ENCODE results near the gene SLITRK1. TPM values are rescaled to one million over a fixed set of nuclear protein-coding genes. Genes with fewer than 3 reads are reported as not detected.

Gene SLITRK1
- total RNA-seq, 1 donor from 2014 or later: not detected

DNA sequence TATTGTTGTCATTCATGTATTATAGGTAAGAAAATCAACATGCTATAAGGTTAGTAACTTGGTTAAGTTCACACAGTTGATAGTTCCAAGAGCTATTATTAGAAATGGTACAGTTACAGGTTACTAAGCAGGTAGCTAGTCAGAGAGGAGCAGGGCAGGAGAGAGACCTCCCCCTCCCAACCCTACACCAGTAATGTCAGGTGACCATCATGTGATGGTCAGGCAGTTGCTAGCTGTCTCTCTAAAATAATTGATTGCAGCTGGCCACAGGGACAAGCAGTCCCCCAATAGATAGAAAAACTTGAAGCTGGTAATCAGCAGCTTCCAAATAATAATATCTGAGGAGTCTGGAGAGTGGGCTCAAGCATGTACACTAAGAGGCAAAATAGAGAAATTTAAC lies 14.6 kb downstream of the SLITRK1 start:
- DNase-seq (ENCODE audit: extremely low read depth, low read depth, low spot score): no peak

DNA sequence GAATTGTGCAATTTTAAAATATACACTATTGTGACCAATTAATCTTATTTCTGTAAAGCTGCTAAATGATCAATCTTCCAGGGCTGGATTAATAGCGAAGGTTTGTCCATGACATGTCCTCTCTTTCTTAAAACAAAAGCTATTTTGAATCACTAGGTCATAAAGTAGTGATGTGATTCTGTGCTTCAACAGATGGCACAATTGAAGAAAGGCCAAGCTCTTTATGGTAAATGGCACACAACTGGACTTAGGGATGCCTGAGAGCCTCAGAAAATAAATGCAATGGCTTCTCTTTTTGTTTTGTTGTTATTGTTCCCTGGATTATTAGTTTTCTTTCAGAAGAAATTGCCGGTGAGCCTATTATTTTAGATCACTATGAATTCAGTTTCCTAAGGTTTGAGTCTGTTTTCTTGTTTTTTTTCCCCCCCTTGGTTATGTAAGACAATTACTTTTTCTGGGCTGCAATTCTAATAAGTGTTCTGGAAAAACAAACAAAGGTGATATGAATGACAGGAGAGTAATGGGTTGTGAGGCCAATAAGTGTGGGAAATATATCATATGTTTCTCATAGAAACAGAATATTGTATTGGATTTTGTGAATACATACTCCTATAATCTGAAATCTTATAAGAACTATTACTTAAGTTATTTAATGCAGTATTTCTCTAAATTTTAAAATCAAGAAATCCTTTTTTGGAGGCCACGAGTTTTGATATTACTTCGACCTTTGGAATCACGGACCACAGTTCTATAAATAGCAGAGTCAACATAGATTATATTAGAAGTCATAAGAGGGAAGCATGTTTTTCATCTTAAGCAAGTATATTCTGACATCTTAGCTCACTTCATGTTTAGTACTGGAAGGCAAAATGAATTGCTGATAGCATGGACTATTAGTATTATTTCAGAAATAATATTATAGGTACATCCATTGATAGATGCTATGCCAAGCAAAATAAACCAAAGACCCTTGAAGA lies 16.8 kb downstream of the SLITRK1 start:
- no peak for DNase-seq (ENCODE audit: extremely low read depth, low read depth, low spot score)

DNA sequence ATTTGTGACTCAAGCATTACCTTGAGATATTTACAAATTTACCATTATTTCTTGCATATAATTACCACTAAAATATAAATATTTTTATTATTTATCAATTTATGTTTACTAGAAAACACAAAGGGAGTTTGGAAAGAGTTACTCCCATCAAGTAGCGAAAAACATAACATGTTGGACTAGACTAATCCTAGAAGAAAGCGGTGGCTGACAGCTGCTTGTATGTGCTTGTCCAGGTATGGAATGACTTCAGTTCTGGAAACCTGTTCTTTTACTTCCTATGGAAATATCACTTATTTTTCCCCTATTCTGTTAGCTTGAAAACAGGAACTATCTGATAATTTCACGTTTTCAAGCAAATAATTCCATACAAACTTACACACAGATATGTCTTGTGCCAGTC lies 28.5 kb downstream of the SLITRK1 start:
- DNase-seq (ENCODE audit: extremely low read depth, low read depth, low spot score): no peak

DNA sequence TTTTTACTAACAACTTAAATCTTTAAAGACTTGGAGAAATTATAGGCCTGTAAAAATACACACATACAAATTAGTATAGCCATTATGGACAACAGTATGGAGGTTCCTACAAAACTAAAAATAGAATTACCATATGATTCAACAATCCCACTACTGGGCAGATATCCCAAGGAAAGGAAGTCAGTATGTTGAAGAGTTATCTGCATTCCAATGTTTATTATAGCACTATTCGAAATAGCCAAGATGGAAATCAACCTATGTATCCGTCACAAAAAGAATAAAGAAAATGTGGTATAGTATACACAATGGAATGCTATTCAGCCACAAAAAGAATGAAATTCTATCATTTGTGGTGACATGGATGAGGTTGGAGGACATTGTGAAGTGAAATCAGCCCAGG lies 37.2 kb downstream of the SLITRK1 start:
- no peak for DNase-seq (ENCODE audit: extremely low read depth, low read depth, low spot score)

DNA sequence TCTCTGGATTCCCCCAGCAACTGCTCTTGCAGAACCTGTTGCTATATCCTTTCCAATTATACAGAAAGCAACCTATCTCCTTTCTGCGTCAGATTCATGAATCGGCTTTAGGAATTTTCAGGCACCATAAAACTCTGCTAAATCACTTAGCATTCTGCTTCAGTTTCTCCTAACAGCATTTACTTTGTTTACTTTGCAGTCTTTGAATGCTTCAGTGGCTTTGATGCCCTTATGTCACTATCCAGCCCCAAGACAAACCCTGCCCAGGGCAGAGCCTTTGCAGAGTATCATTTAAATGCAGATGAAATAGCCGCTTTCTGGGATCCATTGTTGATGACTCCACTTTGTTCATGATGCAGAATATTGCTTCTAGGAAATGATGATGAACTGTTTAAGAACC lies 43.1 kb downstream of the SLITRK1 start:
- DNase-seq (ENCODE audit: extremely low read depth, low read depth, low spot score): no peak

DNA sequence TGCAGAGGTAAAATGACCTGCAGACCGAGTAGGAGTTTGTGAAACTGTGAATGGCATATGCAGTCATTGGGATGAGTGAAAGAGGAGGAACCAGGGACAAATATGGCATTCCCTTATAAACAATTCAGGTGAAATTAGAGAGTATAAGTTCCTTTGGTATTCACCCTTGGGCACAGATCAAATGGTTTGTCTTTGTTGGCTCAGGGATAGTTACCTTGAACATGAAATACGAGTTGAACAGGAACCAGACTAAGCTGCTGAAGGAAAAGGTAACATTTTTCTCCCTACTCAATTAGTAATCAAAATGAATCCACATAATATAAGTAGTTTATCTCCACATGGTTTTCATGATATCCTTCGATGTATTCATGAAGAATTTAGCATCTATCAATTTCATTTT lies 50.5 kb downstream of the SLITRK1 start:
- DNase-seq (ENCODE audit: extremely low read depth, low read depth, low spot score): no peak

DNA sequence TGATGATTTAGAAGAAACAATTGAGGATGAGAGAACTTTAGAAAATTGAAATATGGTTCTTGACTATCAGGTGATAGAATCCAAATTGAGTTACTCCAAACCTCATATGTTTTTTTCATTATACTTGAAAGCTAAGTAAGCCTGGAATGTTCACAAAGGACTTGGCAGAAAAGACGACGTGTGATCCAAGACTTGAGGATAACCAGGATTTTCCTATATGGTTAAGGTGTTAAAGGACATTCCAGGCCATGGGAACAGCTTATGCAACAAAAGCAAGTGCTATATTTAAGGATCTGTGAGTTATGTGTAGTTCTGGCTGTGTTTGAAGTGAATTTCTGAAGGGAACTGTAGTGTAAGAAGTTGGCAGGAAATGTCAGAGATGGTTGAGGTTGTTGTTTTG lies 52.5 kb downstream of the SLITRK1 start:
- no peak for DNase-seq (ENCODE audit: extremely low read depth, low read depth, low spot score)

DNA sequence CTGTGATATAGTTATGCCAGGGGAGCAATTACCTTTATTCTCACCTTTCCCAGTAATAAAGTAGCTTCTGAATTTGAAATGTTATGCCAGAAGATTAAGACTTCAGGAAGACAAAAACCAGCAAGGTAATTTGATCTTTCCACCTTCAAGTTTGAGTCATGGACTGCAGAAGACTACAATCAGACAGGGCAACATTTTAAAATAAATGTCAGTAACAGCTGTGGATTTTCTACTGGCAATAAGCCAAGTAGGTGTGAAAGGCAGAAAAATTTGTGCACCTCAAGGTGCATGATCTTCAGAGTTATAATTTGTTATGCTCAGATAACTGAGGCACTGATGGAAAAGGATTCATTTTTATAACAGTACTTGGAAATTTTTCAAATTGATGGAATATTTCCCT lies 54.9 kb downstream of the SLITRK1 start:
- no peak for DNase-seq (ENCODE audit: extremely low read depth, low read depth, low spot score)

Measured in glomerular endothelial cell (primary cell).